Suprapubic skin (tissue), 4 donors: ENCODE results near the gene AP2M1. TPM values are rescaled to one million over a fixed set of nuclear protein-coding genes. Genes with fewer than 3 reads are reported as not detected.

Experiments used
- DNase-seq, 2 donors: peaks; one replicate each; pipeline ENCODE4 v3.0.0-alpha.2; 2019; ENCODE audit warnings: low spot score in 2 of 2
- H3K27ac ChIP-seq: fragments of 200-600 bp; sonication (generic); one replicate; pipeline ENCODE4 v1.5.1; 2019
- H3K27me3 ChIP-seq: fragments of 200-600 bp; sonication (generic); one replicate; pipeline ENCODE4 v1.5.1; 2019
- H3K36me3 ChIP-seq: fragments of 200-600 bp; sonication (generic); one replicate; pipeline ENCODE4 v1.5.1; 2019
- H3K4me1 ChIP-seq: fragments of 200-600 bp; sonication (generic); one replicate; pipeline ENCODE4 v1.5.1; 2019
- H3K4me3 ChIP-seq: fragments of 200-600 bp; sonication (generic); one replicate; pipeline ENCODE4 v1.5.1; 2019; ENCODE audit warnings: mild to moderate bottlenecking
- H3K9me3 ChIP-seq: fragments of 200-600 bp; sonication (generic); one replicate; pipeline ENCODE4 v1.5.1; 2019
- CTCF ChIP-seq, 2 donors: fragments of 200-600 bp in 1 of 2; fragments of 450-650 bp in 1 of 2; sonication (generic) in 1 of 2; IDR thresholded peaks; one replicate each; pipeline ENCODE4 v1.5.1; 2016 to 2019; ENCODE audit warnings: antibody characterized with exemption in 2 of 2, mild to moderate bottlenecking in 1 of 2, moderate library complexity in 1 of 2
- EP300 ChIP-seq: sonication (generic); formaldehyde crosslinking; IDR thresholded peaks from one replicate; pipeline ENCODE4 v1.6.1; 2017; ENCODE audit warnings: antibody characterized with exemption
- POLR2A ChIP-seq, 2 donors: fragments of 450-650 bp; IDR thresholded peaks; one replicate each; pipeline ENCODE4 v1.6.1; 2017; ENCODE audit warnings: antibody characterized with exemption in 2 of 2, mild to moderate bottlenecking in 2 of 2, moderate library complexity in 2 of 2
- POLR2AphosphoS5 ChIP-seq, 3 donors: sonication (generic); formaldehyde crosslinking; IDR thresholded peaks; one replicate each; pipeline ENCODE4 v1.6.1; 2017; ENCODE audit warnings: antibody characterized with exemption in 3 of 3
- WGBS: methylation state at CpG from one replicate; pipeline ENCODE4 v1.1.5; 2018; 5-methylcytosine and 5-hydroxymethylcytosine counted together
- total RNA-seq, 4 donors: library from RNA; depleted of rRNA; stranded (reverse); fragments of >200 nt; gene quantifications; one replicate each; pipeline ENCODE4 v1.1.0, GENCODE V29; 2016

AP2M1 gene
- total RNA-seq, 4 donors from 2014 or later: 112 to 137 (median 121) TPM

- TF ChIP-seq POLR2AphosphoS5 (IDR thresholded peaks at IDR 0.05) (no peak), POLR2A (IDR thresholded peaks at IDR 0.05) (no peak), EP300 (no peak), CTCF (IDR thresholded peaks at IDR 0.05) (no peak)
- H3K36me3 ChIP-seq: no peaks in the 10 kb centered on the region
- peaks cover 4% of the 10 kb centered on the region for H3K27me3 ChIP-seq
- no peak overlapping the region for H3K27ac ChIP-seq
- H3K4me3 ChIP-seq: no peak overlapping the region
- DNase-seq: no peak
- no peaks in the 10 kb centered on the region for H3K9me3 ChIP-seq
- H3K4me1 ChIP-seq: no peaks in the 10 kb centered on the region
These were observed 26.2 kb downstream of the AP2M1 start for GRCh38 chr3:184200825-184201224.

- no peak for DNase-seq
- WGBS: 79% methylated on average over 8 of the region's 8 CpGs
- Histone ChIP-seq H3K9me3 (no peaks in the 10 kb centered on the region), H3K27ac (no peak overlapping the region), H3K36me3 (no peaks in the 10 kb centered on the region), H3K4me3 (no peak overlapping the region), H3K4me1 (no peaks in the 10 kb centered on the region), H3K27me3 (peaks cover 15% of the 10 kb centered on the region)
- TF ChIP-seq EP300: no peak
- no peak for TF ChIP-seq POLR2A (IDR thresholded peaks at IDR 0.05)
- TF ChIP-seq CTCF (IDR thresholded peaks at IDR 0.05): no peak
These were observed 28.9 kb downstream of the AP2M1 start for GRCh38 chr3:184203526-184203925.

DNA sequence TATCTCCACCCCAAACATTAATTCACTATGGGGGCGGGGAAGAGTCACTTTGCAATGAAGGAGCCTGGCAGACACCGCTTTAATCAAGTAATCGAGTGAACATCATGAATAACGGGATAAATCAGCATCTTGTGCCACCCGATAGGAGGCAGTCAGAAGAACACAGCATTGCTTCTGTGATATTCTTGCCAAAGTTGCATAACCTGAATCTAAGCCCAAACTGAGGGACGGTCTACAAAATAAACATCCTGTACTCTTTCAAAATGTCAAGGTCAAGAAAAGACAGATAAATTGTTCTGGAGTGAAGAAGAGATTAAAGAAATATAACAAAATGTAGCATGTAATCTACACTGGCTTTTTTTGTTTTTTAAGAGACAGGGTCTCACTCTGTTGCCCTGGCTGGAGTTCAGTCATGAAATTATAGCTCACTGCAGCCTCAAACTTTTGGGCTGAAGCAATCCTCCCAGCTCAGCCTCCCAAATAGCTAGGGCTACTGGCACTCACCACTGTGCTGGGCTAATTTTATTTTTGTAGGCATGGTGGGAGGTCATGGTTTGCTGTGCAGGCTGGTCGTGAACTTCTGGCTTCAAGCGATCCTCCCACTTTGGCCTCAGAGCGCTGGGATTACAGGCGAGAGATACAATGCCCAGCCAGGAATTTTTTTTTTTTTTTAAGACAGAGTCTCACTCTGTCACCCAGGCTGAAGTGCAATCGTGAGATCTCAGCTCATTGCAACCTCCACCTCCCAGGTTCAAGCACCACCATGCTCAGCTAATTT, 34.7 kb downstream of the AP2M1 start:
- Histone ChIP-seq H3K27me3 (peaks cover 15% of the 10 kb centered on the region), H3K27ac (no peak overlapping the region), H3K4me3 (no peak overlapping the region), H3K36me3 (no peaks in the 10 kb centered on the region), H3K9me3 (no peaks in the 10 kb centered on the region), H3K4me1 (no peaks in the 10 kb centered on the region)
- no peak for TF ChIP-seq POLR2A (IDR thresholded peaks at IDR 0.05)
- TF ChIP-seq CTCF (IDR thresholded peaks at IDR 0.05): no peak
- TF ChIP-seq POLR2AphosphoS5 (IDR thresholded peaks at IDR 0.05): no peak
- TF ChIP-seq EP300: no peak
- no peak for DNase-seq
- WGBS: 52% methylated on average over 11 of the region's 11 CpGs

- Histone ChIP-seq H3K27ac (no peak overlapping the region), H3K27me3 (peaks cover 9% of the 10 kb centered on the region), H3K9me3 (no peaks in the 10 kb centered on the region), H3K36me3 (no peaks in the 10 kb centered on the region), H3K4me1 (no peaks in the 10 kb centered on the region), H3K4me3 (no peak overlapping the region)
- DNase-seq: no peak
- TF ChIP-seq CTCF (IDR thresholded peaks at IDR 0.05): no peak
- TF ChIP-seq POLR2A (IDR thresholded peaks at IDR 0.05): no peak
- TF ChIP-seq POLR2AphosphoS5 (IDR thresholded peaks at IDR 0.05): no peak
- TF ChIP-seq EP300: no peak
- WGBS: 70% methylated on average over 5 of the region's 5 CpGs
These were observed 36.6 kb downstream of the AP2M1 start for GRCh38 chr3:184211297-184211696.

- no peaks in the 10 kb centered on the region for H3K9me3 ChIP-seq
- peaks cover 7% of the 10 kb centered on the region for H3K27me3 ChIP-seq
- no peak overlapping the region for H3K4me3 ChIP-seq
- H3K36me3 ChIP-seq: no peaks in the 10 kb centered on the region
- H3K4me1 ChIP-seq: no peaks in the 10 kb centered on the region
- DNase-seq: no peak
- TF ChIP-seq POLR2AphosphoS5 (IDR thresholded peaks at IDR 0.05) (no peak), EP300 (no peak), POLR2A (IDR thresholded peaks at IDR 0.05) (no peak), CTCF (IDR thresholded peaks at IDR 0.05) (no peak)
- WGBS: 68% methylated on average over 5 of the region's 5 CpGs
- H3K27ac ChIP-seq: no peak overlapping the region
These were observed 37.1 kb downstream of the AP2M1 start for GRCh38 chr3:184211718-184212117.
